HG03342 (cell line): Measurements from ENCODE around the gene PRAMEF1.
"Not testable (repeated sequence)": the region's sequence is repeated elsewhere in the genome, so short reads cannot be mapped to it uniquely, and the experiment has no call there.

Experiments
- ATAC-seq: cut with Tn5 transposase; IDR thresholded peaks from one replicate; pipeline ENCODE4 v1.9.1; 2021; ENCODE audit warnings: mild to moderate bottlenecking, moderate library complexity; ENCODE audit not compliant: unreplicated experiment

Gene PRAMEF1

GRCh38 chr1:12791097-12791496 is at the start of gene PRAMEF1:
TSS of gene PRAMEF1 (plus strand) at chr1:12791397. CDS start at chr1:12793228, 1,831 bp downstream.
- ATAC-seq = not testable (repeated sequence)

DNA sequence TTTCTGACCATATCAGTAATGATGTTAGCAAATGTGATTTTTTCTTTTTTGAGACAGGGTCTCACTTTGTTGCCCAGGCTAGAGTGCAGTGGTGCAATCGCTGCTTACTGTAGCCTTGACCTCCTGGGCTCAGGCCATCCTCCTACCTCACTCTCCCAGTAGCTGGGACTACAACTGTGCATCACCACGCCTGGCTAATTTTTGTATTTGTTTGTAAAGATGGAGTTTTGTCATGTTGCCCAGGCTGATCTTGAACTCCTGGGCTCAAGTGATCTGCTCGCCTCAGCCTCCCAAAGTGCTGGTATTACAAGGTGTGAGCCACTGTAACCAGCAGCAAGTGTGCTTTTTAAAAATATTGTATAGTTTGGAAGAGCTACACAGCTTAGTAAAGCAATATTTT is 49.3 kb upstream of the PRAMEF1 start:
- ATAC-seq = no peak

GRCh38 chr1:12745126-12745991 is 45.8 kb upstream of the PRAMEF1 start:
- ATAC-seq = no peak

GRCh38 chr1:12745992-12746323 is 45.2 kb upstream of the PRAMEF1 start, which contains the start of gene CFAP107:
TSS of gene CFAP107 (plus strand) at chr1:12746200. CDS start at chr1:12746431, 231 bp downstream.
- no peak for ATAC-seq

DNA sequence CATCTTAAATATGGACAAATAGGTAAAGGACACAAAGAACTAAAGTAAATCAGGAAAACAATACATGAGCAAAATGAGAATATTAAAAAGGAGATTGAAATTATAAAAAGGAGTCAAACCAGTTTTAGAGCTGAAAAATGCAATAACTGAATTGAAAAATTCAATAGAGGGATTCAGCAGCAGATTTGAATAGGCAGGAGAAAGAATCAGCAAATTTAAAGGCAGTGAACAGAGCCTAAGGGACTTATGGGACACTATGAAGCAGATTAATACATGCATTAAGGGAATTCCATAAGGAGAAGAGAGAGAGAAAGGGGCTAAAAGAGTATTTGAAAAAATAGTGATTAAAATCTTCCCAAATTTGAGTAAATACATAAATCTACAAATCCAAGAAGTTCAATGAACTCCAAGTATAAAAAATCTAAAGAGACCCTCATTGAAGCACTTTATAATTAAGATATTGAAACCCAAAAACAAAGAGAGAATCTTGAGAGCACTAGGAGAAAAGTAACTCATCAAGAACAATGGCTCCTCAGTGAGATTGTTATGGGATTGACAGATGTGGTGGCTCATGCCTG is 42.3 kb upstream of the PRAMEF1 start:
- no peak for ATAC-seq

DNA sequence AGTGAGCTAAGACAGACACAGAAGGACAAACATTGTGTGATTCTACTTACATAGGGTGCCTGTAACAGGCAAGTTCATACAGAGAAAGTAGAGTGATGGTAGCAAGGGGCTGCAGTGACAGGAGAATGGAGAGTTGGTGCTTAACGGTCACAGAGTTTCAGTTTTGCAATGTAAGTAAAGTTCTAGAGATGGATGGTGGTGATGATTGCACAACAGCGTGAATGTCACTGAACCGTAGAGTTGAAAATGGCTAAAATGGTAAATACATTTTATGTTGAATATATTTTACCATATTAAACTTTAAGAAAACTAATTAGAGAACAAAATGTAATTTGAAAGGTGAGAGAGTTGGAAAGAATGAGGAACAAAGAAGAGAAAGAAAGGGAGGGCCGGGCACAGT is 36.5 kb upstream of the PRAMEF1 start:
- no peak for ATAC-seq

GRCh38 chr1:12756273-12756672 is 34.9 kb upstream of the PRAMEF1 start:
- ATAC-seq = no peak

DNA sequence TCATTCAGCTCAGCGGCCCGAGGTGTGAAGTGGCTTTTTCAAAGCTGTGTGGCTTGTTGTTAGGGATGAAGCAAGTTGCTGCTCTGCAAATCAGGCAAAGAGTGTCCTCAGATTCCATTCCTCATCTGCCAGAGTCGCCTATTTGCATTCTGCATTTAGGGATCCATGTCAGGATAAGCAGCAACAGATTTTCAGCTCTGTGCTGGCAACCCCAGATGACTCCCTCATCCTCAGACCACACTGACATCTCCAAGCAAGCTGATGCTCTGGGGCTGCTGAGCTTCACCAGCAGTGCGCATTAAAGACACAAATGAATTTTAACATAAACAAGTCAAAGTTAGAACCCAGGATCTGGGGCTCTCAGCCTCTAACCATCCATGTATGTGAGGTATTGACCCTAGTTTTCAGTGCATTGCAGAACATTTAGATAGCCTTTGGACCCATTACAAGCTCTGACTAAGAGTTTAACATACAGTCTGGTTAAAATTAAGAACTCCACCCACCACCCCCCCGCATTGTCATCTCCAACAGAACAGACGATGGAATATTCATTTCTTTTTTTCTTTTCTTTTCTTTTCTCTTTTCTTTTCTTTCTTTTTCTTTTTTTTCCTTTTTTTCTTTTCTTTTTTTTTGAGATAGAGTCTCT is 34.3 kb upstream of the PRAMEF1 start:
- ATAC-seq = no peak

DNA sequence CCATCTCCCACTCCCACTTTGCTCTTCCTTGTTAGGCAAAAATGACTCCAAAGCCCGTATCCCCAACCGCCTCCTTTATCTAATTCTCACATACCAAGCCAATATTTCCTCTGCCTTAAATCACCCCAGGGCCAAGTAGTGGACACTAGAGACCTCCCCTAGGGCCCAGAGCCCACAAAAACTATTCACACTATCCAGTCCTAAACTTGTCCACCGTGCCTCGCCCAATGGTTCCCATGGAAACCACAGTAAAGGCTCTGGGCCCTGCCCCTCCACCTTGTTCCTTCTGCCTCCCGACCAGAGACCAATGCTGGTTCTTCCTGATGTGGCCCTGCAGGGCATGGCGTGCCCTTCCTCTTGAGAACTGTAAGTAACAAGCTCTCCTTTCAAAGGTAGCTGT is 33.4 kb upstream of the PRAMEF1 start:
- ATAC-seq = no peak

- no peak for ATAC-seq
Measured at GRCh38 chr1:12760256-12760795, 30.9 kb upstream of the PRAMEF1 start.

GRCh38 chr1:12761781-12762180 is 29.4 kb upstream of the PRAMEF1 start:
- ATAC-seq = no peak

GRCh38 chr1:12762766-12763165 is 28.4 kb upstream of the PRAMEF1 start:
- ATAC-seq = no peak

DNA sequence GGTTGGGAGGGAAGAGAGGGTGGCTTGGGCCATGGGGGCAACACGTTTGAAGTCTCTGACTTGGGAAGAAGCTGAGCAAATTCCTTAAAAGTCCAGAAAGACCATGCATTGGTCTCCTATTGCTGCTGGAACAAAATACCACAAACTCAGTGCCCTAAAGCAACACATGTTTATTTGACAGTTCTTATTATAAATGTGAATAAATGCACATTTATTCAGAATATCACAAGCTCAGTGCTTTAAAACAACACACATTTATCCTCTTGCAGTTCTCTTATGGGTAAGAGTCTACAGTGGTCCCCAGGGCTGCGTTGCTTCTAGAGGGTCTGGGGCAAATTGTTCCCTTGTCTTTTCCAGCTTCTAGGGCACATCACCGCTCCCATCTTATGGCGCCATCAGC is 27.7 kb upstream of the PRAMEF1 start:
- no peak for ATAC-seq

DNA sequence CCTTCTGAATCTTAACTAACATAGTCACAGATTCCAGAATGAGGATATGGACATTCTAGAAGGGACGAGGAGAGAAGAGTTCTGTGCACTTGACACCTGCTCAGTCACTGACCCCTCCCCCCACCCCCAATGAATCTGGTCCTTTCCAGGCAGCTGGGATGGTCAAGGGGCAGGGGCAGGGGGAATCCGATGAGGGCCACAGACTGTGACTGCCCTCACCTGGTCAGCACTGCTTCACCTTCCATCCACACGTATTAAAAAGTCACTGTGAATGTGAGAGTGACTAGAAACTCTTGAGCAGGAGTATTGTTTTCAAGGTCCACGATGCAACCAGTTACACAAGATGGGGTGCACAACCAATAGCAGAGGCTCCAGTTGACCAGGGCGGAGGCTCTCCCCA is 27.2 kb upstream of the PRAMEF1 start:
- no peak for ATAC-seq

DNA sequence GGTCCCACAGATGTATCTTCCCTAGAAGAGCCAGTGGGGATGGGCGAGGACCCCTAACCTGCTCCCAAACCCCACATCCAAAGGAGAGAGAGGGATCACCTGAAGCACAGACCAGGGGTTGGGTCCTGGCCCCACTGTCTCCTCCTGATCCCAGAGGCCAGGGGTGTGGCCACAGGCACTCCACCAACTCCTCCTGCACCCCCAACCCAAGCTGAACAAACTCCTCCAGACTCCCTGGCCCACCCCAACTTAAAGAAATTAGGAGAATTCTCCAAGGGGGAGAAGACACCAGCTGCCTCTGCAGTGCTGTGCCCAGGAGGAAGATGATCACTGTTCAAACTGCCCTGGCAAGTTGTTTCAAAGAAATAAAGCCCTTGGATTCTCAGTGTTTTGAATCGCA is 22.2 kb upstream of the PRAMEF1 start:
- ATAC-seq = no peak

DNA sequence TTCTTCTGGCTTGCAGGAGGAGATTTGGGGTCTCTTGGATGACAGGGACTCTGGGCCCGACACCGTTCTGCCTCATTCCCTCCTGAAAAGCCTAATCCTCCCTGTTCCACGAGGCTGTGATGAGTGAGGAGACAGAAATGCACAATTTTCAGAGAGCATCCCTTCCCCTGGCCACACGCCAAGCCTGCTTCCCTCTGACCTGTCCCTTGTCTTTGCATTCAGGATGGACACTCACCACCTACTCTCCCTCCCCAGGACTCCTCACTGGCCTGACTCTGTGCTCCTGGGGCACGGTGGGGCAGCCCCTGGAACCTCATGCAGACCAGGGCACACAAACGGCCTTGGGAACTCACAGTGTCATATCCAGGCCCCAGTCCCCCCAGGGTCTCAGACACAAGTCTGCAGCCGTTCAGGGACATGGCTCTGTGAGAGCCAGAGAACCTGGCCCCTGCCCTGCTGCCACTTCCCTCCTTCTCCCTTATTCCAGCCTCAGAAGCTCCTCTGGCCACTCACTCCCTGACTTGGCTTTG is 21.2 kb upstream of the PRAMEF1 start:
- no peak for ATAC-seq

DNA sequence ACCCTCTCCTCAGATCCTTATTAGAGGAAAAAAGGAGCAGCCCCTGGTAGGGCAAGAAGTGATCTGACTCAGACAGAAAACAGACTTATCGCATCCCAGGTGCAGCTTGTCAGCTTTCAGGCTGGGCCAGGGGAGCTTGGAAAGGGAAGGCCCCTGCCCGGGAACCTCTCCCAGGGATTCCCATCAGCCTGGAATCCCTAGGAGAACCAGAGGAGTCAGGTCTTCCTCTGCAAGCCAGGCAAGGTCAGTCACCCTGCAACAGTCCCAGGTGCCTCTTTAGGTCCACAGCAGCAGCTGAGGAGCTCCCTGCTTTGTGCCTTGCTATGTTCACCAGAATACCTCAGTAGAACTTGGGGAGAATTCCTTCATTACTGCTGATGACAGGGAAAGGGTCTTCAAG is 20.6 kb upstream of the PRAMEF1 start:
- ATAC-seq = no peak

- ATAC-seq = no peak
Measured at GRCh38 chr1:12771186-12771585, 20.0 kb upstream of the PRAMEF1 start.

GRCh38 chr1:12772520-12772919 is 18.7 kb upstream of the PRAMEF1 start:
- ATAC-seq = no peak

DNA sequence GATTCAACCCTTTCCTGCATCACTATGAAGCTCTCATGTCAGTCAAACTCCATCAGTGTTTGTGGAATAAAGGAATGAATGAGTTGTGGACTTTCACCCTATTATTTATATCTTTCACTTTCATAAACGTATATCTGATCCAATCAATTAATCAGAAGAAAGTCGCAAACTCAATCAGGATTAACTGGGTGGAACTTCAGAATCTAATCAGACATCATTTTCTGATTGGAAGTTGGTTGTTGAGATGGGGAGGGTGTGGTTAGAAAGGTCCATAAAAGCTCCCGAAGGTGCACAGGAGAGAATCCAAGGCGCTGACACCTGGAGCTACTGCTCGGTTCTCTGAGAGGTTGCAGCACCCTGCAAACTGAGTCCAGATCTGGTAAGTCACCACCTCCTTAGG is 17.8 kb upstream of the PRAMEF1 start, which contains the start of gene PRAMEF12:
TSS of gene PRAMEF12 (plus strand) at position 301 of the 400 bp plus-strand sequence. CDS start 1,130 bp downstream, outside the sequence.
- ATAC-seq = no peak

DNA sequence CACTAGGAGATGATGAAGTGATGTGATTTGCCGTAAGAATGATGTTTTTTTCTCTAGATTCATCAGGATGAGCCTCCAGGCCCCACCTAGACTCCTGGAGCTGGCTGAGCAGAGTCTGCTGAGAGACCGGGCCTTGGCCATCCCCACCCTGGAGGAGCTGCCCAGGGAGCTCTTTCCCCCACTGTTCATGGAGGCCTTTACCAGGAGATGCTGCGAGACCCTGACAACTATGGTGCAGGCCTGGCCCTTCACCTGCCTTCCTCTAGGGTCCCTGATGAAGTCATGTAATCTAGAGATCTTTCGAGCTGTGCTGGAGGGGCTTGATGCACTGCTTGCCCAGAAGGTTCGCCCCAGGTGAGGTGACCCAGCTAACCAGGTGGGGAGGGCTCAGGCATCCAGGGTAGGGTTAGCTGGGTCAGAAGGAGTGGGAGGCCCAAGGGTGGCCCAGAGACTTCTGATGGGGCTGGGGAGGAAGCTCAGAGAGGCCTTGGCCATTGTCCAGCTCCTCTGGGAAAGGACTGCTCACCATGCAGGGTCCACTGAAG is 16.3 kb upstream of the PRAMEF1 start:
- no peak for ATAC-seq
